Measurements from ENCODE around the gene DNASE1L2.

The DNASE1L2 gene

DNA sequence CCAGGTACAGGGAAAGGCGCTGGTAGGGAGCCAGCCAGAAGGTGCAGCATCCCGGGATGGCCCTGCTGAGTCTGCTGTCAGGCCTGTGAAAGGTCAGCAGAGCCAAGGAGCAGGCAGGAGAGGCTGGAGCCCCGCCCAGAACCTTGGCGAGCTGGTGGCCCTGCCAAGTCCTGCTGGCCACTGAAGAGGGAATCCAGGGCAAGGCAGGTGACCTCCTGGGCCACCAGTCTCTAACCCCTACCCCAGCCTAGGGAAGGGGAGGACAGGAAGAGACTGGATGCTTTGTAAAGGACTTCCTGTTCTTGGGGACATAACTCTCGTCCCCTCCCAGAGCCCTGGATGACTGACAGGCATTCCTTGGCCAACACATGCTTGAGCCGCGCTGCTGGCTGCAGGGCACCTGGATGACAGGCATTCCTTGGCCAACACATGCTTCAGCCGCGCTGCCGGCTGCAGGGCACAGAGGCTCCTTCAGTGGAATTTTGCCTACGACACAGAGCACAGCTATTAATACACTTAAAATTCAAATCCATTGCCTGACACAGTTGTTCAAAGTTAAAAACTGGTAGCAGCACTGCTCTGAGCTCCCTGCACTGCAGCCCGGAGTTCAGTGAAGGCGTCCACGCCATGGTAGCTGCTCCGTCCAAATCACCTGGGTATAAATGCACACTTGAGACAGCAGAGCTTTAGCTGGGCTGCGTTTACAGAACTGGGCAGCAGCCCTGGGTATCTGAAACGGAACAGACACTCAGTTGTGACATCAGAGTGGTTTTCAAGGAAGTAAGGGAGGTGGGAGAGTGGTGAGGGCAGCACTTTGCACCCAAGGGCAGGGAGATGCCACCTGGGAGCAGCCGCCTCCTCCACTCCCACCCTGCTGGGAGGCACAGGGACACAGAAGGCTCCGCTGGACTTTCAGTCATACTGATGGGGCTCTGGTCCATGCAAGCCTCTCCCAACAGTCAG, 23.6 kb upstream of the DNASE1L2 start:
- DNase-seq (ENCODE audit: low read depth), result no peak
- TF ChIP-seq, protein P1, sequence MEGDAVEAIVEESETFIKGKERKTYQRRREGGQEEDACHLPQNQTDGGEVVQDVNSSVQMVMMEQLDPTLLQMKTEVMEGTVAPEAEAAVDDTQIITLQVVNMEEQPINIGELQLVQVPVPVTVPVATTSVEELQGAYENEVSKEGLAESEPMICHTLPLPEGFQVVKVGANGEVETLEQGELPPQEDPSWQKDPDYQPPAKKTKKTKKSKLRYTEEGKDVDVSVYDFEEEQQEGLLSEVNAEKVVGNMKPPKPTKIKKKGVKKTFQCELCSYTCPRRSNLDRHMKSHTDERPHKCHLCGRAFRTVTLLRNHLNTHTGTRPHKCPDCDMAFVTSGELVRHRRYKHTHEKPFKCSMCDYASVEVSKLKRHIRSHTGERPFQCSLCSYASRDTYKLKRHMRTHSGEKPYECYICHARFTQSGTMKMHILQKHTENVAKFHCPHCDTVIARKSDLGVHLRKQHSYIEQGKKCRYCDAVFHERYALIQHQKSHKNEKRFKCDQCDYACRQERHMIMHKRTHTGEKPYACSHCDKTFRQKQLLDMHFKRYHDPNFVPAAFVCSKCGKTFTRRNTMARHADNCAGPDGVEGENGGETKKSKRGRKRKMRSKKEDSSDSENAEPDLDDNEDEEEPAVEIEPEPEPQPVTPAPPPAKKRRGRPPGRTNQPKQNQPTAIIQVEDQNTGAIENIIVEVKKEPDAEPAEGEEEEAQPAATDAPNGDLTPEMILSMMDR (conservative IDR thresholded peaks at IDR 0.05; ENCODE audit: low read depth, low read length), result no peak
- H3K4me3 ChIP-seq (ENCODE audit: low read length), result peak overlapping the region; percentile 52

DNA sequence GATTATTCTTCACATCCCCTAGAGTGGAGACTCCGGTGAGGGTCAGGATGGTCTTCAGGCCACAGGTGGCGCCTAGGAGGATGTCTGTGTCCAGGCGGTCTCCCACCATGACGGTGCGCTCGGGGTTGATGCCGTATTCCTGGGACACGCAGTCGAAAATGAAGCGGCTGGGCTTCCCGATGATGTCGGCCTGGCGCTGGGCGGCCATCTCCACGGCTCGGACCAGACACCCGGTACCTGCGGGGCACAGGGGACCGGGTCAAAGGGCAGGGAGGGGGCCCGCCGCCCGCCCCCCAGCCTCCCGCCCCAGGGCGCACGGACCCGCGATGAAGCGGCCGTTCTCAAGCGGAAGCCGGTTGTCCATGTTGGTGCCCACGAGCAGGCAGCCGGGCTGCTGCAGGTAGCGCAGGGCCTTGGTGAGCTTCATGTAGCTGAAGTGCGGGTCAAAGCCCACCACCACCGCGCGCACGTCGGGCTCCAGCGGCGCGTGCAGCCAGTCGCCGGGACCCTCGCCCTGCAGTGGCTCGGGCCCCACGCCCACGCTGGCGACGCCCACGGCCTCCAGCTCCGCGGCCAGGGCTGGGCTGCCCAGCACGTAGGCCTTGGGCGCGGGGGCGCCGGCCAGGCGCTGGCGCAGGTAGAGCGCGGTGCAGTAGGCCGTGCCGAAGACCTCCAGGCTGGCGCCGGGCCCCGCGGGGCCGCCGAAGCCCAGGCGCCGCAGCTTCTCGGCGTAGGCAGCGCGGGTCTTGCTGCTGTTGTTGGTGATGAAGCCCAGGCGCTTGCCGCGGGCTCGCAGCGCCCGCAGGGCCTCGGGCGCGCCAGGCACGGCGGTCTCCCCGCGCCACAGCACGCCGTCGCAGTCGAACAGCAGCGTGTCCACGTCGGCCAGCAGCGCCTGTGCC, 22.2 kb upstream of the DNASE1L2 start:
- TF ChIP-seq, protein P1 (conservative IDR thresholded peaks at IDR 0.05; ENCODE audit: low read depth, low read length), result peak; percentile 7
- no peak for DNase-seq (ENCODE audit: low read depth)
- peak overlapping the region; percentile 52 for H3K4me3 ChIP-seq (ENCODE audit: low read length)

DNA sequence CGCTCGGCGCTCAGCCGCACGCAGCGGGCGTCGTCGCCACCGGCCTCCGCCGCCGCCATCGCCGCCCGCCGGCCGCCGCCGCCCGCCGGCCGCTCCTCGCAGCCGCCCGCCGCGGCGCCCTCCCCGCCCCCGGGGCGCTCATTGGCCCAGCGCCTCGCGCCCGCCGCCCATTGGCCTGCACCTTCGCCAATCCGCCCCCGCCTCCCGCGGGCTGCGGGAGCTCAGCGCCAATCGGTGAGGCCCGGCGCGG, 21.6 kb upstream of the DNASE1L2 start, which contains the start of gene PGP:
Gene PGP, minus strand, starts transcription at position 122 of the 250 bp plus-strand sequence. Its CDS starts 63 bp downstream, at position 59.
- TF ChIP-seq, protein P1 (conservative IDR thresholded peaks at IDR 0.05; ENCODE audit: low read depth, low read length), result no peak
- no peak for DNase-seq (ENCODE audit: low read depth)

DNA sequence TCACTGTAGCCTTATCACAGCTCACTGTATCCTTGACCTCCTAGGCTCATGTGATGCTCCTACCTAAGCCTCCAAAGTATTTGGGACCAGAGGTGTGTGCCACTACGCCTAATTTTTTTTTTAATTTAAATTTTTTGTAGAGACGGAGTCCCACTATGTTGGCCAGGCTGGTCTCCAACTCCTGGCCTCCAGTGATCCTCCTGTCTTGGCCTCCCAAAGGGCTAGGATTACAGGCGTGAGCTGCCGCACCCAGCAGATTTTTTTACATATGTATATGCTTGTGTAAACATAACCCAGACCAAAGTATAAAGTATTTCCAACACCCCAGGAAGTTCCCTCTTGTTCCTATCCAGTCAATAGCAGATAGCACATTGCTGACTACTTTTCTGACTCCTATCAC, 19.9 kb upstream of the DNASE1L2 start:
- no peak for DNase-seq (ENCODE audit: low read depth)
- TF ChIP-seq, protein P1 (conservative IDR thresholded peaks at IDR 0.05; ENCODE audit: low read depth, low read length), result no peak
- no peak overlapping the region for H3K4me3 ChIP-seq (ENCODE audit: low read length)

More for the DNA sequence above, 21.6 kb upstream of the DNASE1L2 start, which contains the start of gene PGP:
- H3K4me3 ChIP-seq (ENCODE audit: low read length), result peak within 1 kb of the TSS; percentile 79

DNA sequence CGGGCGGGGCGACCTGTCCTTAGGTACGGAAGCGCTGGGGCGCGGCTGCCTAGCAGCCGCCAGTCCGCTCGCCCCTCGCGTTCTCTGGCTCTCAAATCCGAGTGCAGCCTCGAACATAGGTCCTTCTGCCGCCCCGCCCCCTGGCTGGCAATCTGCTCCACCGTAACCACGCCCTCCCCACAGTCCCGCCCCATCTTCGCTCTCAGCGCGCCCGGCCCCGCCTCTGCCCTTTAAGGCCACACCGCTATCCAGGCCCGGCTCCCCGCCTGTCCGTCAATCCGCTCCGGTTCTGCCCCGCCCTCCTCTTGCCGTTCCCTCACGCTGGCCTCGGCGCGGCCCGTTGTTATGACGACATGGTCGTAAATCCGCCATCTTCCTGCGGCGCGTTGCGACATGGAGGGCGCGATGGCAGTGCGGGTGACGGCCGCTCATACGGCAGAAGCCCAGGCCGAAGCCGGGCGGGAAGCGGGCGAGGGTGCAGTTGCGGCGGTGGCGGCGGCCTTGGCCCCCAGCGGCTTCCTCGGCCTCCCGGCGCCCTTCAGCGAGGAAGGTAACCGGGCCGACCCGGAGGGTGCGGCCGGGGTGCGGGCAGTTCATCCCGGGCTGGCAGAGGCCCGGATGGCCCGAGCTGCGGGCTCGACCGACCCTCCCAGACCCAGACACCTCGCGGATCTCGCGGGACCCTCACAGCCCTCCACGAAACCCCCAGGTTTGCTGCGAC, 12.9 kb upstream of the DNASE1L2 start, which contains the start of gene E4F1:
Gene E4F1, plus strand, starts transcription at position 371 of the 721 bp plus-strand sequence. Its CDS starts 23 bp downstream, at position 394.
- TF ChIP-seq, protein P1 (conservative IDR thresholded peaks at IDR 0.05; ENCODE audit: low read depth, low read length), result no peak
- DNase-seq (ENCODE audit: low read depth), result peak; percentile 98
- peak within 1 kb of the TSS; percentile 88 for H3K4me3 ChIP-seq (ENCODE audit: low read length)

DNA sequence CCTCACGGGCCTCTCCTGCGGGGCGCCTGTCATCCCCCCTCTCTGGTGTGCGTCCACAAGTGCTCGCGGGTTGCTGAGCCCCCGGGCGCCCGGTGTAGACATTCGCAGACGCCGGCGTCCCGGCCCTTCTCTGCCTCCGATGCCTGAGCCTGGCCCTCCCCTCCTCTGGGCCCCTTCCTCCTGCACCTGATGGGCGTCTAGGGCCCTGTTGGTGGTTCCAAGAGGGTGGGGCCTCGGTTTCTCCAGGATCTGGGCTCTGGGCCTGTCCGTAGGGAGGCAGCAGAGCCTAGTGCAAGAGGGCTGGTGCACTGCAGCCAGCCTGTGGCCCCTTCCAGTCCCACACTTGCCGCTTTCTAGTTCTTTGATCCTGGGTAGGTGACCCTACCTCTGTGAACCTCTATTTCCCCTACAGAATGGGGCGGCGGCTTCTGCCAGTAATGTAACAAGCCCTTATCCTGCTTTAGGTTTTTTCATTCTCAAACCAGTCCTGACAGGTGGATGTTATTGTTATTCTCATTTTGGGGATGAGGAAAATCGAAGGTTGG, 12.2 kb upstream of the DNASE1L2 start:
- TF ChIP-seq, protein P1 (conservative IDR thresholded peaks at IDR 0.05; ENCODE audit: low read depth, low read length), result peak; percentile 30
- peak overlapping the region; percentile 88 for H3K4me3 ChIP-seq (ENCODE audit: low read length)
- DNase-seq (ENCODE audit: low read depth), result no peak

Measured in retinal pigment epithelial cell (primary cell).